ENCODE data around the gene TYK2.
A peak's percentile ranks its signal among the peaks of the same experiment; 100 is the strongest.

TYK2 gene

DNA sequence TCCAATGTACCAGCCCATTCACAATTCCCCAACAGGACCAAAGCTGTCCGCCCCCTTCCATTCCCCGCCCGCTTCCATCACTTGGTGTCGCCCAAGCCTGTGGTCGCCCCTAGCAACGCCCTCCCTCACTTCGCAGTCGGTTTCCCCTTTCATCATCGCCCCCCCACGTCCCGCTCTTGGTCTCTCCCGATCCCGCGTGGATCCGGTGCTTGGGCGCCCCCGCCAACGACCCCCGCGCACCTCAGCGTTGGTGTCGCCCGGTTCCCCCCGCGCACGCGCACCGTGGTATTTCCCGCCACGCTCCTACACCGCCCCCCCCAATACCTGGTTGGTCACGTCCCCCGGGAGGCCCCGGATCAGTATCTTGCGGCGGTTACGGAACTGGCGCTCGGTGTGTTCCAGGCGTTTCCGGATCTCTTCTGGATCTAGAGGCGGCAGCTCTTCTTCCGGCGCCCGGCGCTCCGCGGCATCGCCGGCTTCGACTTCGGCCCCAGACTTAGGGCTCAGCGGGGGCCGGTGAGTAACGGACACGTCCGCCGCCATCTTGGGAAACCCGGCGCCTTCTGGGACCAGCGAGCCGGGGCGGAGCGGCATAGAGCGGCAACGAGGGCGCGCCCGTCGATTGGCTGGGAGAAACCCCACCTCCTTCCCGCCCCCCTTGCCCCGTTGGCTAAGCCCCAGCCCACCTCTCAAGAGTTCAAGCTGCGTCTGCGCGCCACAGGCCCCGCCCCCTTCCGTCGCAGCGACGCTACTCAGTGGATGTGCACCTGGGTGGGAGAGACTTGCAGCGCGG is 47.2 kb downstream of the TYK2 start, which contains the start of gene RAVER1 (continued):
- TF ChIP-seq EGR2 (tag by site-specific recombination; IDR thresholded peaks at IDR 0.05; ENCODE audit: low read depth) = peak; percentile 95
- no peak for TF ChIP-seq ZNF521 (tag by site-specific recombination; IDR thresholded peaks at IDR 0.05)
- TF ChIP-seq ZNF10 (tag by site-specific recombination; IDR thresholded peaks at IDR 0.05) = 0 out of 2 replicates have a peak, but pooled peaks have one; percentile 34
- peak; percentile 78 for TF ChIP-seq ZNF660 (tag by site-specific recombination; IDR thresholded peaks at IDR 0.05)
- no peak for TF ChIP-seq ZNF23 (tag by site-specific recombination; IDR thresholded peaks at IDR 0.05; ENCODE audit: borderline replicate concordance)
- TF ChIP-seq, protein P1, sequence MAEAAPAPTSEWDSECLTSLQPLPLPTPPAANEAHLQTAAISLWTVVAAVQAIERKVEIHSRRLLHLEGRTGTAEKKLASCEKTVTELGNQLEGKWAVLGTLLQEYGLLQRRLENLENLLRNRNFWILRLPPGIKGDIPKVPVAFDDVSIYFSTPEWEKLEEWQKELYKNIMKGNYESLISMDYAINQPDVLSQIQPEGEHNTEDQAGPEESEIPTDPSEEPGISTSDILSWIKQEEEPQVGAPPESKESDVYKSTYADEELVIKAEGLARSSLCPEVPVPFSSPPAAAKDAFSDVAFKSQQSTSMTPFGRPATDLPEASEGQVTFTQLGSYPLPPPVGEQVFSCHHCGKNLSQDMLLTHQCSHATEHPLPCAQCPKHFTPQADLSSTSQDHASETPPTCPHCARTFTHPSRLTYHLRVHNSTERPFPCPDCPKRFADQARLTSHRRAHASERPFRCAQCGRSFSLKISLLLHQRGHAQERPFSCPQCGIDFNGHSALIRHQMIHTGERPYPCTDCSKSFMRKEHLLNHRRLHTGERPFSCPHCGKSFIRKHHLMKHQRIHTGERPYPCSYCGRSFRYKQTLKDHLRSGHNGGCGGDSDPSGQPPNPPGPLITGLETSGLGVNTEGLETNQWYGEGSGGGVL (tag by site-specific recombination; IDR thresholded peaks at IDR 0.05) = peak; percentile 71
- TF ChIP-seq, protein P2, sequence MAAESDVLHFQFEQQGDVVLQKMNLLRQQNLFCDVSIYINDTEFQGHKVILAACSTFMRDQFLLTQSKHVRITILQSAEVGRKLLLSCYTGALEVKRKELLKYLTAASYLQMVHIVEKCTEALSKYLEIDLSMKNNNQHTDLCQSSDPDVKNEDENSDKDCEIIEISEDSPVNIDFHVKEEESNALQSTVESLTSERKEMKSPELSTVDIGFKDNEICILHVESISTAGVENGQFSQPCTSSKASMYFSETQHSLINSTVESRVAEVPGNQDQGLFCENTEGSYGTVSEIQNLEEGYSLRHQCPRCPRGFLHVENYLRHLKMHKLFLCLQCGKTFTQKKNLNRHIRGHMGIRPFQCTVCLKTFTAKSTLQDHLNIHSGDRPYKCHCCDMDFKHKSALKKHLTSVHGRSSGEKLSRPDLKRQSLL (tag by site-specific recombination; IDR thresholded peaks at IDR 0.05) = no peak
- TF ChIP-seq ZNF561 (tag by site-specific recombination; IDR thresholded peaks at IDR 0.05; ENCODE audit: borderline replicate concordance) = peak; percentile 83
- no peak for TF ChIP-seq ZNF560 (tag by site-specific recombination; IDR thresholded peaks at IDR 0.05; ENCODE audit: borderline replicate concordance)
- peak; percentile 97 for TF ChIP-seq SCRT2 (tag by site-specific recombination; IDR thresholded peaks at IDR 0.05)
- TF ChIP-seq IKZF3 (tag by site-specific recombination; IDR thresholded peaks at IDR 0.05) = no peak
- TF ChIP-seq ZNF792 (tag by site-specific recombination; IDR thresholded peaks at IDR 0.05) = peak; percentile 25; the same call in 1 of the 2 replicates
- TF ChIP-seq ZBTB8A (tag by site-specific recombination; IDR thresholded peaks at IDR 0.05) = peak; percentile 74
- TF ChIP-seq ZNF214 (tag by site-specific recombination; IDR thresholded peaks at IDR 0.05; ENCODE audit: borderline replicate concordance) = no peak
- TF ChIP-seq ZNF433 (tag by site-specific recombination; IDR thresholded peaks at IDR 0.05; ENCODE audit: low read depth) = no peak
- no peak for TF ChIP-seq ZNF514 (tag by site-specific recombination; IDR thresholded peaks at IDR 0.05)
- TF ChIP-seq WT1 (tag by site-specific recombination; IDR thresholded peaks at IDR 0.05) = peak; percentile 68; the same call in 1 of the 2 replicates
- peak; percentile 91 for TF ChIP-seq ZNF501 (tag by site-specific recombination; IDR thresholded peaks at IDR 0.05)
- TF ChIP-seq ZFP69B (tag by site-specific recombination; IDR thresholded peaks at IDR 0.05) = peak; percentile 86
- no peak for TF ChIP-seq HOXA7 (CRISPR knock-in tag; IDR thresholded peaks at IDR 0.05; ENCODE audit: borderline replicate concordance)
- no peak for TF ChIP-seq HOXC10 (CRISPR knock-in tag; IDR thresholded peaks at IDR 0.05)
- TF ChIP-seq GFI1B (tag by site-specific recombination; IDR thresholded peaks at IDR 0.05) = no peak; the same call in 1 of the 2 replicates
- no peak for TF ChIP-seq ZNF555 (tag by site-specific recombination; conservative IDR thresholded peaks at IDR 0.05)
- peak; percentile 78 for TF ChIP-seq ZNF629 (tag by site-specific recombination; IDR thresholded peaks at IDR 0.05)
- peak; percentile 91 for TF ChIP-seq KLF8 (tag by site-specific recombination; IDR thresholded peaks at IDR 0.05)
- TF ChIP-seq ZNF132 (tag by site-specific recombination; IDR thresholded peaks at IDR 0.05; ENCODE audit: borderline replicate concordance) = no peak
- TF ChIP-seq, protein P3, sequence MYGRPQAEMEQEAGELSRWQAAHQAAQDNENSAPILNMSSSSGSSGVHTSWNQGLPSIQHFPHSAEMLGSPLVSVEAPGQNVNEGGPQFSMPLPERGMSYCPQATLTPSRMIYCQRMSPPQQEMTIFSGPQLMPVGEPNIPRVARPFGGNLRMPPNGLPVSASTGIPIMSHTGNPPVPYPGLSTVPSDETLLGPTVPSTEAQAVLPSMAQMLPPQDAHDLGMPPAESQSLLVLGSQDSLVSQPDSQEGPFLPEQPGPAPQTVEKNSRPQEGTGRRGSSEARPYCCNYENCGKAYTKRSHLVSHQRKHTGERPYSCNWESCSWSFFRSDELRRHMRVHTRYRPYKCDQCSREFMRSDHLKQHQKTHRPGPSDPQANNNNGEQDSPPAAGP (tag by site-specific recombination; IDR thresholded peaks at IDR 0.05) = peak; percentile 96
- TF ChIP-seq, protein P4, sequence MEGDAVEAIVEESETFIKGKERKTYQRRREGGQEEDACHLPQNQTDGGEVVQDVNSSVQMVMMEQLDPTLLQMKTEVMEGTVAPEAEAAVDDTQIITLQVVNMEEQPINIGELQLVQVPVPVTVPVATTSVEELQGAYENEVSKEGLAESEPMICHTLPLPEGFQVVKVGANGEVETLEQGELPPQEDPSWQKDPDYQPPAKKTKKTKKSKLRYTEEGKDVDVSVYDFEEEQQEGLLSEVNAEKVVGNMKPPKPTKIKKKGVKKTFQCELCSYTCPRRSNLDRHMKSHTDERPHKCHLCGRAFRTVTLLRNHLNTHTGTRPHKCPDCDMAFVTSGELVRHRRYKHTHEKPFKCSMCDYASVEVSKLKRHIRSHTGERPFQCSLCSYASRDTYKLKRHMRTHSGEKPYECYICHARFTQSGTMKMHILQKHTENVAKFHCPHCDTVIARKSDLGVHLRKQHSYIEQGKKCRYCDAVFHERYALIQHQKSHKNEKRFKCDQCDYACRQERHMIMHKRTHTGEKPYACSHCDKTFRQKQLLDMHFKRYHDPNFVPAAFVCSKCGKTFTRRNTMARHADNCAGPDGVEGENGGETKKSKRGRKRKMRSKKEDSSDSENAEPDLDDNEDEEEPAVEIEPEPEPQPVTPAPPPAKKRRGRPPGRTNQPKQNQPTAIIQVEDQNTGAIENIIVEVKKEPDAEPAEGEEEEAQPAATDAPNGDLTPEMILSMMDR (tag by site-specific recombination; IDR thresholded peaks at IDR 0.05) = peak; percentile 92
- TF ChIP-seq YY1 (tag by site-specific recombination; IDR thresholded peaks at IDR 0.05) = peak; percentile 89
- TF ChIP-seq, protein P5, sequence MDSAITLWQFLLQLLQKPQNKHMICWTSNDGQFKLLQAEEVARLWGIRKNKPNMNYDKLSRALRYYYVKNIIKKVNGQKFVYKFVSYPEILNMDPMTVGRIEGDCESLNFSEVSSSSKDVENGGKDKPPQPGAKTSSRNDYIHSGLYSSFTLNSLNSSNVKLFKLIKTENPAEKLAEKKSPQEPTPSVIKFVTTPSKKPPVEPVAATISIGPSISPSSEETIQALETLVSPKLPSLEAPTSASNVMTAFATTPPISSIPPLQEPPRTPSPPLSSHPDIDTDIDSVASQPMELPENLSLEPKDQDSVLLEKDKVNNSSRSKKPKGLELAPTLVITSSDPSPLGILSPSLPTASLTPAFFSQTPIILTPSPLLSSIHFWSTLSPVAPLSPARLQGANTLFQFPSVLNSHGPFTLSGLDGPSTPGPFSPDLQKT (IDR thresholded peaks at IDR 0.05; ENCODE audit: borderline replicate concordance, low read depth, low read length) = no peak
- TF ChIP-seq, protein P6, sequence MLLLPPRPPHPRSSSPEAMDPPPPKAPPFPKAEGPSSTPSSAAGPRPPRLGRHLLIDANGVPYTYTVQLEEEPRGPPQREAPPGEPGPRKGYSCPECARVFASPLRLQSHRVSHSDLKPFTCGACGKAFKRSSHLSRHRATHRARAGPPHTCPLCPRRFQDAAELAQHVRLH (tag by site-specific recombination; IDR thresholded peaks at IDR 0.05) = peak; percentile 90
- peak; percentile 86 for TF ChIP-seq ZBTB48 (tag by site-specific recombination; IDR thresholded peaks at IDR 0.05)
- peak; percentile 28; the same call in 1 of the 2 replicates for TF ChIP-seq MYNN (tag by site-specific recombination; IDR thresholded peaks at IDR 0.05; ENCODE audit: borderline replicate concordance)
- no peak for TF ChIP-seq ZNF155 (tag by site-specific recombination; IDR thresholded peaks at IDR 0.05)

Measured in HEK293 (cell line).